ENCODE data around the gene UVRAG. TPM values are rescaled to one million over a fixed set of nuclear protein-coding genes. Genes with fewer than 3 reads are reported as not detected.

Gene UVRAG
- total RNA-seq, 3 donors from 2014 or later, result 43.3 to 73.0 (median 48.9) TPM

GRCh38 chr11:75982309-75982708 is 167.3 kb downstream of the UVRAG start:
- TF ChIP-seq, protein P1, sequence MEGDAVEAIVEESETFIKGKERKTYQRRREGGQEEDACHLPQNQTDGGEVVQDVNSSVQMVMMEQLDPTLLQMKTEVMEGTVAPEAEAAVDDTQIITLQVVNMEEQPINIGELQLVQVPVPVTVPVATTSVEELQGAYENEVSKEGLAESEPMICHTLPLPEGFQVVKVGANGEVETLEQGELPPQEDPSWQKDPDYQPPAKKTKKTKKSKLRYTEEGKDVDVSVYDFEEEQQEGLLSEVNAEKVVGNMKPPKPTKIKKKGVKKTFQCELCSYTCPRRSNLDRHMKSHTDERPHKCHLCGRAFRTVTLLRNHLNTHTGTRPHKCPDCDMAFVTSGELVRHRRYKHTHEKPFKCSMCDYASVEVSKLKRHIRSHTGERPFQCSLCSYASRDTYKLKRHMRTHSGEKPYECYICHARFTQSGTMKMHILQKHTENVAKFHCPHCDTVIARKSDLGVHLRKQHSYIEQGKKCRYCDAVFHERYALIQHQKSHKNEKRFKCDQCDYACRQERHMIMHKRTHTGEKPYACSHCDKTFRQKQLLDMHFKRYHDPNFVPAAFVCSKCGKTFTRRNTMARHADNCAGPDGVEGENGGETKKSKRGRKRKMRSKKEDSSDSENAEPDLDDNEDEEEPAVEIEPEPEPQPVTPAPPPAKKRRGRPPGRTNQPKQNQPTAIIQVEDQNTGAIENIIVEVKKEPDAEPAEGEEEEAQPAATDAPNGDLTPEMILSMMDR (IDR thresholded peaks at IDR 0.05), result no peak
- TF ChIP-seq POLR2AphosphoS5 (IDR thresholded peaks at IDR 0.05) (no peak), POLR2A (IDR thresholded peaks at IDR 0.05) (no peak)
- no peak overlapping the region for H3K27ac ChIP-seq
- DNase-seq (ENCODE audit: low spot score in 2 of 2), result no peak
- no peaks in the 10 kb centered on the region for H3K36me3 ChIP-seq
- H3K27me3 ChIP-seq, result no peaks in the 10 kb centered on the region
- H3K4me1 ChIP-seq, result no peaks in the 10 kb centered on the region
- intact Hi-C loops (cut with DNase I; ENCODE audit: low total_unique reads), result no loop called here
- no peak overlapping the region for H3K4me3 ChIP-seq
- no peaks in the 10 kb centered on the region for H3K9me3 ChIP-seq

GRCh38 chr11:75986966-75987365 is 172.0 kb downstream of the UVRAG start:
- Histone ChIP-seq H3K36me3 (no peaks in the 10 kb centered on the region), H3K9me3 (no peaks in the 10 kb centered on the region), H3K27ac (no peak overlapping the region), H3K4me3 (no peak overlapping the region), H3K27me3 (no peaks in the 10 kb centered on the region), H3K4me1 (no peaks in the 10 kb centered on the region)
- no peak for DNase-seq (ENCODE audit: low spot score in 2 of 2)
- TF ChIP-seq, protein P1 (IDR thresholded peaks at IDR 0.05), result no peak
- TF ChIP-seq POLR2A (IDR thresholded peaks at IDR 0.05) (no peak), POLR2AphosphoS5 (IDR thresholded peaks at IDR 0.05) (no peak)
- intact Hi-C loops (cut with DNase I; ENCODE audit: low total_unique reads), result no loop called here

DNA sequence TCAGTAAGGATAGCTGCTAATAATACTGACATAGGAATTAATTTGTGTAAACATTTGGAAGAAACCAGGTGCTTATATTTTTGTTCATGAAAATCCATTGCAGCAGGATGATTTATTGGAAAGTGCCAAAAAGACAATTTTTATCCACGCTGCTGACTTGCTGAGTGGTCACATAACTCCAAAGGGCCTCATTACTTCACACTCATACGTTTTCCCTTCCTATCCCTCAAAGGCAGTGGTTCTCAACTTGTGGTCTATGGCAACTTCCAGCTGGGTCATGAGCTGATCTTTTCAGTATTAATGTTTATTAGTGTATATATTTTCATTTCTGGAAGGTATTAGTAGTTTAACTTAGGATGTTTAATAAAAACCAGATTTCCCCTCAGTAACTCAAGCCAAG is 178.1 kb downstream of the UVRAG start:
- intact Hi-C loops (cut with DNase I; ENCODE audit: low total_unique reads), result no loop called here

DNA sequence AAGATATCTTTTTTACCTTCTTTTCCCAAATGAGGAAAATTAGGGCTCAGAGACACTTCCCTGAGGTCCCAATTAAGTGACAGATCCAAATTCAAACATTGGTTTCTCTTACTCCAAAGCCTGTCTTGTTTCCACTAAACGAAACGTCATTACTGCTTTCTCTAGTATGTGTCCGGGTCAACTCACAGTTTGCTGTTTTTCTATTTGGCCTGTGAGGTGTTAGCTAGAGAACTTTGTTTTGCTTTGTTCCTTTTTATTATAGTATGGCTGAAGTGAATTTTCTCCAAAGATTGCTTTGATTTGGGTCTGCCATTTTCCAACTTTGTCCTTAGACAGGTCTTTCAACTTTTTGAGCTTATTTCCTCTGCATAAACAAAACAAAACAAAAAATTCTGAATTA is 179.6 kb downstream of the UVRAG start:
- intact Hi-C loops (cut with DNase I; ENCODE audit: low total_unique reads), result no loop called here
- no peak overlapping the region for H3K4me3 ChIP-seq
- no peak for DNase-seq (ENCODE audit: low spot score in 2 of 2)
- TF ChIP-seq POLR2A (IDR thresholded peaks at IDR 0.05) (no peak), POLR2AphosphoS5 (IDR thresholded peaks at IDR 0.05) (no peak)
- TF ChIP-seq, protein P1 (IDR thresholded peaks at IDR 0.05), result no peak
- H3K27ac ChIP-seq, result no peak overlapping the region
- no peaks in the 10 kb centered on the region for H3K27me3 ChIP-seq
- H3K9me3 ChIP-seq, result no peaks in the 10 kb centered on the region
- no peaks in the 10 kb centered on the region for H3K4me1 ChIP-seq
- H3K36me3 ChIP-seq, result no peaks in the 10 kb centered on the region

More for the DNA sequence above, 178.1 kb downstream of the UVRAG start:
- no peaks in the 10 kb centered on the region for H3K27me3 ChIP-seq
- no peaks in the 10 kb centered on the region for H3K36me3 ChIP-seq
- no peak for DNase-seq (ENCODE audit: low spot score in 2 of 2)
- H3K4me1 ChIP-seq, result no peaks in the 10 kb centered on the region
- TF ChIP-seq POLR2AphosphoS5 (IDR thresholded peaks at IDR 0.05) (no peak), POLR2A (IDR thresholded peaks at IDR 0.05) (no peak)
- TF ChIP-seq, protein P1 (IDR thresholded peaks at IDR 0.05), result no peak
- no peak overlapping the region for H3K27ac ChIP-seq
- no peak overlapping the region for H3K4me3 ChIP-seq
- H3K9me3 ChIP-seq, result no peaks in the 10 kb centered on the region

- no peak for TF ChIP-seq POLR2A (IDR thresholded peaks at IDR 0.05)
- TF ChIP-seq, protein P1 (IDR thresholded peaks at IDR 0.05), result no peak
- TF ChIP-seq POLR2AphosphoS5 (IDR thresholded peaks at IDR 0.05), result no peak
- Histone ChIP-seq H3K27me3 (no peaks in the 10 kb centered on the region), H3K4me3 (no peak overlapping the region), H3K36me3 (no peaks in the 10 kb centered on the region), H3K9me3 (no peaks in the 10 kb centered on the region), H3K27ac (no peak overlapping the region), H3K4me1 (no peaks in the 10 kb centered on the region)
- no peak for DNase-seq (ENCODE audit: low spot score in 2 of 2)
- intact Hi-C loops (cut with DNase I; ENCODE audit: low total_unique reads), result no loop called here
Observed at GRCh38 chr11:75996523-75997442, 181.8 kb downstream of the UVRAG start.
